NCI-H1105 treated with DMSO at 0.1 percent for 48 hours (cell line): ENCODE data around the gene TEX51.

Experiments
- DNase-seq: peaks from one replicate; lab custom pipeline; 2025; lab: John Stamatoyannopoulos, UW

Gene TEX51

DNA sequence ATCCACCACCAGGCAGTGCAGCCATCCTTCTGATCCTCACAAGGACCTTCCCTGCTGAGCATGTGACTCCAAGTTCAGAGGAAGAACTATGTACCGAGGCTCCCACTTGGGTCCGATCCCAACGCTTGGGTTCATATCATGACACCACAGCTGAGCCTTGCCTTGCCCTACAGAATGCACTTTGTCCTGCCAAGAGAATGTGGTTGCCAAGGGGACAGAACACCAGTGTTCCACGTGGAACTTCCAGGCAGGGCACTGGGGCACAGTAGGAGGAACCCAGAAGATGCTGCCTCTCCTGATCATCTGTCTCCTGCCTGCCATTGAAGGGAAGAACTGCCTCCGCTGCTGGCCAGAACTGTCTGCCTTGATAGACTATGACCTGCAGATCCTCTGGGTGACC is at the start of gene TEX51:
Gene TEX51, plus strand, starts transcription at position 255 of the 400 bp plus-strand sequence. Its CDS starts 29 bp downstream, at position 284.
- no peak for DNase-seq

- no peak for DNase-seq
Measured at GRCh38 chr2:126849054-126849453, 49.6 kb upstream of the TEX51 start.

GRCh38 chr2:126849486-126849885 is 49.2 kb upstream of the TEX51 start:
- no peak for DNase-seq

GRCh38 chr2:126849991-126850535 is 48.6 kb upstream of the TEX51 start:
- no peak for DNase-seq

DNA sequence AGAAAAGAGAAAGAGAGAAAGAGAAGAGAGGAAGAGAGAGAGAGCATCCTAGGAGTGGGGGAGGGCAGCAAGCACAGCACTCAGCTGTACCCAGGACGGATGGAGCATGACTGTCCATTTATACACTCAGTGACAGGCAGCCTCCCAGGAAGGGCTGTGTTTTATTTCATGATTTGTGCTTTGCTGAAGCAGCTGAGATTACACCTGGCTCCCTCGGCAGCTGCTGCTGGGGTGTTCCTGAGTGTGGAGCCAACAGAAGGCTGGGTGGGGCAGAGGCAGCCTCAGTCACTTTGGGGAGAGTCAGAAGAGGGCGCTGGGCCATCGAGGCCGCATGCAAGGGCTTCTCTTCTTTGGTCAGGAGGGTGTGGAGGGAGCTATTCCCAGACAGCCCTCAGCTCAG is 47.8 kb upstream of the TEX51 start:
- no peak for DNase-seq

- DNase-seq = no peak
Measured at GRCh38 chr2:126851756-126852155, 46.9 kb upstream of the TEX51 start.

DNA sequence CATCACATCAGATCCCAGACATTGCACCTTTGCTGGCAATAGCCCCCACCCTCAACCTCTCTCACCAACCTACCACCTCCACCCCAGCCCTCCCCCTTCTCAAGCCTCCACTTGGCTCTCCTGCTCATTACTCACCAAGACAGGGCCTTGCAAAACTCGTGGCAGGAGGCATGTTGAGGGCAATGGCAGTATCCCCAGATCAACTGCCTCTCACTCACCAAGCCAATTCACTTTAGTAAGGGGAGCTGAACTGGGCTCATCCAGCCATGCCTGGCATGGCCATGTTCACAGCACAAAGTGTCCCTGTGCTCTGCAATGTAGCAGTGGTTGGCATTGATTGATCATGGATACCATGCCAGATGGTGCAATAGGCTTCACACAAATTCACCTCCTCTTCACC is 46.3 kb upstream of the TEX51 start:
- no peak for DNase-seq

DNA sequence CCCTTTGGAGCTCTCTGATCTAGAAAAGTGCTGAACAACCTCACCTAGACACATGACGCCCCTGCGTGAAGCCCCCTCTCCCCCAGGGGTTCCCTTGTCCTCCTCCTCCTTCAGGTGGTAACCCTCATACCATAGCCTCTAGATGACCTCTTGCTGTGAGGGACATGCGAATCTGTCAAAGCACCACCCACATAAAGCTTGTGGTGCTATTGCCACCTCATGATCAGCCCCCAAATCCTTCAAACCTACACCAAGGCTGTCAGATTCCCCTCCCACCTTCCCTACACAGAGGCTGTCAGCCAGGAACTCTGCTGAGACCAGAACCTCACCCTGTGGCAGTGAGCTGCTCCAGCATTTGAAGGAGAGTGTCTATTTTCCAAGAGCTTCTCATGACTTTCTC is 43.1 kb upstream of the TEX51 start:
- DNase-seq = no peak

DNA sequence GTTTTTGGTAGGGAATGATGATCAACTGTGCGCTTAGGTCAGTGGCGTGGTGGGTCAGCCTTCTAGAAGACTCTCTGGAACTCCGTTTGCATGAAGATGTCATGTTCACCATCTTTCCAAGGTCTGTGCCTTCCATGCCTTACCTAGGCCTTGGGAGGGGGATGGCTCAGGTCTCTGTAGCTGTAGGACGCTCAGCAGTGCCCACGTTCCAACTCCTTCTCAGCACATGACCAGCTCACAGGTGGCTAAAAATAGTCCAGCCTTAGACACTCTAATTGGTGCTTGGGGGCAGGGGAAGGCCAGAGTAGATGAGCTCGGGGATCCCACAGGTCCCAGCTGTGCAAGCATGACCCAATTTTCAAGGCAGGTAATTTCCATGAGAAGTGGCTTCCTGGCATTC is 42.3 kb upstream of the TEX51 start:
- no peak for DNase-seq

- no peak for DNase-seq
Measured at GRCh38 chr2:126857502-126857901, 41.2 kb upstream of the TEX51 start.

DNA sequence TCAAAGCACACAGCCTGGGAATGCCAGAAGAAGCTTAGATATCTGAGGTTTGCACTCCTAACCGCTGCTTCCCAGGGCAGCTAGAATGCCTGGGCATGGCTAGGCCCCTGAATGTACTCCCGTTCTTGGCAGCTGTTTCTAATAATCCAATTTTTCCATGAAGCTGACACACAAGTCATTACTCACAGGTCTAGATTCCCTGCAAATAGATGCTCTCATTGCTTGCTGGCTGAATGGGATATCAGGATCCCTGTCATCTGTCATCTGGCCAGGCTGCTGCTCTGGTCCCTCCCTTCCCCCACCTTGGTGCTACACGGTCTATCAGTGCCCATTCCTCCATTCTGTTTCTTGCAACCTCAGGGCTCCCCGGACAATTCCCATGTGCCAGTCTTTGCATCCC is 40.7 kb upstream of the TEX51 start:
- no peak for DNase-seq

DNA sequence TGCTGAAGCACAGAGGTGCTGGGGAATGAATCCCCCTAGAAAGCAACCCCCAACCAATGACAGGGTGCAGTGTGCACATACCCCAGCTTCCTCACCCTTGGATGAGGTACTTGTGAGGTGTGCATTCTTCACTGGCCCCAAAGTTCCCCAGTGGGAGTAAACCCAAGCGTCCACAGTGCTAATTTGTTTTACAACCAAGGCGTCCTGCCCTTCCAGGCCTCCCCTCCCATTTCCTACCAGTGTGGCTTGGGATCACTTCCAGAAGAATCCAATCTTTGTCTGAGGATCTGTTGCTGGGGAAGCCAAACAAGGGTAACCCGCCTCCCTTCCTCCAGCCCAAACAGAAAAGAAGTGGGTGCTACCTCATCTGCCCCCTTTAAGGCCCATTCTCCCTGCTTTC is 40.3 kb upstream of the TEX51 start:
- DNase-seq = no peak

- no peak for DNase-seq
Measured at GRCh38 chr2:126858991-126859390, 39.7 kb upstream of the TEX51 start.

GRCh38 chr2:126859631-126860030 is 39.1 kb upstream of the TEX51 start:
- DNase-seq = no peak

DNA sequence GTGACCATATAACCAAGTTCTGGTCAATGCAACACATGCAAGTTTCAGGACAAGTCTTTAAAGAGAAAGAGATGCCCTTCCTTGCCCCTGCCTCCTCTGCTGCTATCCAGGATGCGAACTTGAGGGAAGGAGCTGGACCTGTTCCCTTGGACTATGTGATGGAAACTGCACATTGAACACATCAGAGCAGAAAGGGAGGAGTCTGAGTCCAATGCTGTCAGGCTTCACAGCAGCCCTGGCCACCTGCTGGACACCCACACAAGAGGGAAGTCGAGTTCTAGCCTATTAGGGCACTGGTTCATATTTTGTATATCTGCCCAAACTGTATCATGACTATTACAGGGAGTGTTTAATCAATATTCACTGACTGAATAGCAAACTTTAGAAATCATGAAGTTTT is 38.3 kb upstream of the TEX51 start:
- no peak for DNase-seq

GRCh38 chr2:126862730-126863129 is 36.0 kb upstream of the TEX51 start:
- no peak for DNase-seq

- no peak for DNase-seq
Measured at GRCh38 chr2:126863336-126864015, 35.2 kb upstream of the TEX51 start.

GRCh38 chr2:126864861-126865260 is 33.8 kb upstream of the TEX51 start:
- no peak for DNase-seq

- DNase-seq = no peak
Measured at GRCh38 chr2:126866451-126866850, 32.2 kb upstream of the TEX51 start.

DNA sequence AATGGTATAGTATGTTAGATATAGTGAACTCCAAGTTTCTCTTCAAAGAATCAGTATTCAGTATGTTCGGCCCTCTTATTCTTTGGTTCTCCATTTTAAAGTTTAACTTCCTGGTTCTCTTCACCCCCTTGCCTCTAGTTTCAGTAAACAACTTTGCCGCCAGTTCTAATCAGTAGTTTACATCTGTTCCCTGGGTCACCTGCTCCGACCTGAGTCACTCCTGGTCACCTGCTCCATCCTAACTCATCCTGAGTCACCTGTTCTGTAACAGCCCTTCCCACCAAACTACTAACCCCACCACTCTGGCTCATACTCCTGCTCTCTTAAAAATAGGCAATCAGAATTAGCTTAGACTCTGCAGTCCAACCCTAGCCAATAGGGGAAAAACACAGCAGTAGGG is 23.7 kb upstream of the TEX51 start:
- no peak for DNase-seq

DNA sequence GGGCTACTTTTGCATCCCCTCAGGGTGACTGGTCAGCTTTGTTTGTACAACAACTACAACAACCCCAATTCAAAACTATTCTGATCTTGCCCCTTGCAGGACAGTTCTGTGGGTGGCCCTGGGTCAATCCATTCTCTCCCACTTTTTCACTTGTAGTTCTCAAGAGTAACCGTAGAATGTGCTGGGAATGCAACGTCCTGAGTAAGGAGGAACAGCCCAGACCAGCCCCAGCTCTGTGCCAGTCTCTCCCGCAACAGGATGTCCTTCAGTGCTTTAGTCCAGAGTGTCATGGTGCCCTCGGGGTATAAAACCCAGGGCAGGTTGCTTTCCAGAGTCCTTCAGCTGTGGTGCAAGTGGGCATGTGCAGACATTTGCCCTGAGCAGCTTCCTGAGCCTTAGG is 22.1 kb upstream of the TEX51 start:
- DNase-seq = no peak

DNA sequence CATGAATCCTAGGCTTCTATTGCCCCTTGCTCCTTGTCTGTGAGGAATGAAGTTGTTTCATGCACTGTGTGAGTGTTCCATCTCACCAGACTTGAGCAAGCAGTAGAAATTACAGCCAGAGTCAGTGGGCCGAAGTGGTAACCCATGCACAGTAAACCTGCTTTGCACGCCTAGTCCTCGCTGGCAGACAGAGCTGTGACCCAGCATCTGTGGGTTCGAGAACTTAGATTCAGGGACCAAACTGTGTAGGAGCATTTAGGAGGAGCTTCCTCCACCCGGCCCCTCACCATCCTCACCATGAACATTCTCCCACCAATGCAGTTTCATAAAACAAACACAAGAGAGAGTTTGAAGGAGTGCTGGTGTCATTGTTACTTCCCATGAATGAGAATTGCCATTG is 21.6 kb upstream of the TEX51 start:
- no peak for DNase-seq

DNA sequence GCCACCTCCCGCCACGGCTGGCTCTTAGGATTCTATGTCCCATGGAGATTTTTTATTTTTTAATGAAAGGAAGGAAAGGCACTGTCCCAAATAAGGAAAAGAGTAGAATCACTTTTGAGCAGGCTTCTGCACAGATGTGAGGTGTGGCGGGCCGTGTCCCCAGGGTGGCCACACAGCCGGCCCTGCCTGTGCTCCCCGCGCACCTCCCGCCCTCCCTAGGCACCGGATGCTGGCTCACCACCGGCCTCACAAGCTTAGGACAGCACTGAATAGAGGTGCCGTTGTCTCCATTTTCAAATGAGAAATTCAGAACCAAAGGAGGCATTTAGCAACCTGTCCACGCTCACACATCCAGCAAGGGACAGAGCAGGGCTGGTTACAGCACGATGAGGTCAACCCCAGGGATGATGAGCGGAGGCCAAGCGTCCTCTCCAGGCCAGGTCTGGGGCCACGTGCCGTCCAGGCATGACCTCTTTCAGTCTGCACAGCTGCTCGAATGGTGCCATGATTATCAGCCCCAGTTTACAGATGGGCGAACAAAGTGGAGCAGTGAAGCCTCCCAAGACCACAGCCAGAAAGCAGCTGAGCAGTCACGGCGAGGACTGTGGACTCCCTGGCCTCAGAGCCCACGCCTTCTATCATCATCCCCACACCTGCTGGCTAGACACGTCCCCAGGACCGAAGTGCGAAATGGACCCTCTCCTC is 20.7 kb upstream of the TEX51 start:
- DNase-seq = no peak

- DNase-seq = no peak
Measured at GRCh38 chr2:126878601-126879000, 20.1 kb upstream of the TEX51 start.
